OCI-LY3 (cell line): ENCODE measurements around the gene SMYD4.

Experiments used
- H2AFZ ChIP-seq: fragments of 200-600, 300-600 bp; shearing (Covaris generic); 2 replicates; pipeline ENCODE4 v1.6.0; 2014; ENCODE audit warnings: antibody characterized with exemption, low read depth, low read length
- H3K27ac ChIP-seq: fragments of 200-600, 300-600 bp; sonication (generic); 2 replicates; pipeline ENCODE4 v1.5.1; 2014; ENCODE audit warnings: mild to moderate bottlenecking, low read length, moderate library complexity, mixed read lengths
- H3K27me3 ChIP-seq: fragments of 200-600, 300-600 bp; sonication (generic); 2 replicates; pipeline ENCODE4 v1.6.1; 2014; ENCODE audit warnings: low read depth, low read length, mixed read lengths
- H3K36me3 ChIP-seq: fragments of 200-600, 300-600 bp; sonication (generic); replicated peaks from 2 replicates; pipeline ENCODE3; 2014; ENCODE audit warnings: low read depth, low read length, mixed read lengths
- H3K4me1 ChIP-seq: fragments of 300-600, 200-600 bp; sonication (generic); 2 replicates; pipeline ENCODE4 v1.6.1; 2014; ENCODE audit warnings: low read length, mixed read lengths
- H3K4me2 ChIP-seq: fragments of 200-600, 300-600 bp; sonication (generic); 2 replicates; pipeline ENCODE4 v1.6.1; 2014; ENCODE audit warnings: low read length, mixed read lengths
- H3K4me3 ChIP-seq: fragments of 300-600, 200-600 bp; sonication (generic); 2 replicates; pipeline ENCODE4 v1.5.1; 2014; ENCODE audit warnings: antibody characterized with exemption, mild to moderate bottlenecking, low read length, moderate library complexity
- H3K79me2 ChIP-seq: fragments of 300-600, 200-600 bp; shearing (Covaris generic); 2 replicates; pipeline ENCODE4 v1.6.1; 2014; ENCODE audit warnings: mild to moderate bottlenecking, low read length, mixed read lengths
- H3K9ac ChIP-seq: fragments of 300-600, 200-600 bp; shearing (Covaris generic); 2 replicates; pipeline ENCODE4 v1.6.0; 2014; ENCODE audit warnings: mild to moderate bottlenecking, low read length, moderate library complexity
- H3K9me3 ChIP-seq: fragments of 200-600, 300-600 bp; shearing (Covaris generic); 2 replicates; pipeline ENCODE4 v1.6.1; 2014; ENCODE audit warnings: low read length, mixed read lengths; ENCODE audit not compliant: insufficient read depth
- H4K20me1 ChIP-seq: fragments of 200-600, 300-600 bp; sonication (generic); 2 replicates; pipeline ENCODE4 v1.6.1; 2016; ENCODE audit warnings: low read length, mixed read lengths; ENCODE audit not compliant: insufficient read depth
- EZH2phosphoT487 ChIP-seq: fragments of 200-600 bp; shearing (Covaris generic); IDR thresholded peaks from 2 replicates; pipeline ENCODE4 v1.6.1; 2018; ENCODE audit warnings: antibody characterized with exemption, mixed run types, low read depth
- TF ChIP-seq, protein P1 (sequence below): fragments of 200-600, 300-600 bp; sonication (generic); IDR thresholded peaks from 2 replicates; pipeline ENCODE4 v1.5.1; 2014; ENCODE audit warnings: antibody characterized with exemption, low read length, low read depth

Gene SMYD4

DNA sequence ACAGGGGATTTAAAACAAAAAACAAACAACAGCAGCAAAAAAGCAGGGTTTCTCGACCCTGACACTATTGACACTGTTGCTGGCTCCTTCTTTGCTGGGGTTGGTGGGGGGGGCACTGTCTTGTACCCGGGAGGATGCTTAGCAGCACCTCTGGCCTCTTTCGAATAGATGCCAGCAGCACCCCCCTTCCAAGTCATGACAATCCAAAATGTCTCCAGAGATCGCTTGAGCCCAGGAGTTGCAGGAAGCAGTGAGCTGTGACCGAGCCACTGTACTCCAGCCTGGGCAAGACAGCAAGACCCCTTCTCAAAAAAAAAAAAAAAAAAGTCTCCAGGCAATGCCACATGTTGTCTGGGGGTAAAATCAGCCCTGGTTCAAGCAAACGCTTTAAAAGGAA is 47.5 kb downstream of the SMYD4 start:
- Histone ChIP-seq H3K4me1 (no peaks in the 10 kb centered on the region), H3K4me2 (no peak overlapping the region), H2AFZ (no peak overlapping the region), H3K79me2 (no peaks in the 10 kb centered on the region), H3K9me3 (no peaks in the 10 kb centered on the region), H3K36me3 (peaks cover 31% of the 10 kb centered on the region), H3K27me3 (no peaks in the 10 kb centered on the region), H3K27ac (no peak overlapping the region), H3K9ac (no peak overlapping the region), H3K4me3 (no peak overlapping the region), H4K20me1 (no peaks in the 10 kb centered on the region)
- TF ChIP-seq EZH2phosphoT487, result no peak
- TF ChIP-seq, protein P1, sequence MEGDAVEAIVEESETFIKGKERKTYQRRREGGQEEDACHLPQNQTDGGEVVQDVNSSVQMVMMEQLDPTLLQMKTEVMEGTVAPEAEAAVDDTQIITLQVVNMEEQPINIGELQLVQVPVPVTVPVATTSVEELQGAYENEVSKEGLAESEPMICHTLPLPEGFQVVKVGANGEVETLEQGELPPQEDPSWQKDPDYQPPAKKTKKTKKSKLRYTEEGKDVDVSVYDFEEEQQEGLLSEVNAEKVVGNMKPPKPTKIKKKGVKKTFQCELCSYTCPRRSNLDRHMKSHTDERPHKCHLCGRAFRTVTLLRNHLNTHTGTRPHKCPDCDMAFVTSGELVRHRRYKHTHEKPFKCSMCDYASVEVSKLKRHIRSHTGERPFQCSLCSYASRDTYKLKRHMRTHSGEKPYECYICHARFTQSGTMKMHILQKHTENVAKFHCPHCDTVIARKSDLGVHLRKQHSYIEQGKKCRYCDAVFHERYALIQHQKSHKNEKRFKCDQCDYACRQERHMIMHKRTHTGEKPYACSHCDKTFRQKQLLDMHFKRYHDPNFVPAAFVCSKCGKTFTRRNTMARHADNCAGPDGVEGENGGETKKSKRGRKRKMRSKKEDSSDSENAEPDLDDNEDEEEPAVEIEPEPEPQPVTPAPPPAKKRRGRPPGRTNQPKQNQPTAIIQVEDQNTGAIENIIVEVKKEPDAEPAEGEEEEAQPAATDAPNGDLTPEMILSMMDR, result no peak

GRCh38 chr17:1779571-1780131 is 50.1 kb downstream of the SMYD4 start:
- Histone ChIP-seq H2AFZ (no peak overlapping the region), H3K36me3 (peaks cover 23% of the 10 kb centered on the region), H3K27me3 (no peaks in the 10 kb centered on the region), H3K79me2 (no peaks in the 10 kb centered on the region), H3K4me2 (no peak overlapping the region), H4K20me1 (no peaks in the 10 kb centered on the region), H3K4me1 (no peaks in the 10 kb centered on the region), H3K9me3 (no peaks in the 10 kb centered on the region), H3K9ac (no peak overlapping the region), H3K27ac (no peak overlapping the region), H3K4me3 (no peak overlapping the region)
- no peak for TF ChIP-seq EZH2phosphoT487
- TF ChIP-seq, protein P1, result no peak

- Histone ChIP-seq H3K27ac (no peak overlapping the region), H3K27me3 (no peaks in the 10 kb centered on the region), H3K9ac (no peak overlapping the region), H2AFZ (no peak overlapping the region), H3K36me3 (peaks cover 8% of the 10 kb centered on the region), H3K4me3 (no peak overlapping the region), H4K20me1 (no peaks in the 10 kb centered on the region), H3K4me1 (peaks cover 3% of the 10 kb centered on the region; the same call in 1 of the 2 replicates), H3K79me2 (no peaks in the 10 kb centered on the region), H3K4me2 (no peak overlapping the region), H3K9me3 (no peaks in the 10 kb centered on the region)
- no peak for TF ChIP-seq EZH2phosphoT487
- TF ChIP-seq, protein P1, result no peak
These were observed 52.8 kb downstream of the SMYD4 start for GRCh38 chr17:1776857-1777256.

GRCh38 chr17:1776328-1776727 is 53.4 kb downstream of the SMYD4 start:
- no peaks in the 10 kb centered on the region for H3K27me3 ChIP-seq
- H3K4me1 ChIP-seq, result peaks cover 8% of the 10 kb centered on the region
- no peak overlapping the region for H3K4me2 ChIP-seq
- H3K36me3 ChIP-seq, result peaks cover 6% of the 10 kb centered on the region
- no peaks in the 10 kb centered on the region for H3K79me2 ChIP-seq
- H3K4me3 ChIP-seq, result no peak overlapping the region
- TF ChIP-seq, protein P1, result no peak
- no peak for TF ChIP-seq EZH2phosphoT487
- no peak overlapping the region for H3K27ac ChIP-seq
- H3K9me3 ChIP-seq, result no peaks in the 10 kb centered on the region
- no peaks in the 10 kb centered on the region for H4K20me1 ChIP-seq
- no peak overlapping the region for H2AFZ ChIP-seq
- no peak overlapping the region for H3K9ac ChIP-seq
